Activated T-cell treated with anti-CD3 and anti-CD28 coated beads for 4 hours (primary cell): ENCODE measurements around the gene ANP32A.

Source experiments
- DNase-seq: peaks from one replicate; pipeline ENCODE4 v3.0.0-alpha.2; 2020

Gene ANP32A

GRCh38 chr15:68743256-68743655, 77.4 kb downstream of the ANP32A start:
- no peak for DNase-seq

GRCh38 chr15:68739390-68740080, 81.2 kb downstream of the ANP32A start:
- no peak for DNase-seq

GRCh38 chr15:68735610-68736009, 85.1 kb downstream of the ANP32A start:
- DNase-seq = no peak

GRCh38 chr15:68734881-68735280, 85.8 kb downstream of the ANP32A start:
- DNase-seq = no peak

GRCh38 chr15:68734352-68734751, 86.3 kb downstream of the ANP32A start:
- no peak for DNase-seq

- no peak for DNase-seq
Observed at GRCh38 chr15:68733666-68734065, 87.0 kb downstream of the ANP32A start.

GRCh38 chr15:68732451-68732850, 88.2 kb downstream of the ANP32A start:
- DNase-seq = no peak

- DNase-seq = no peak
Observed at GRCh38 chr15:68730976-68731897, 89.5 kb downstream of the ANP32A start.

- DNase-seq = no peak
Observed at GRCh38 chr15:68730471-68730919, 90.2 kb downstream of the ANP32A start.

- no peak for DNase-seq
Observed at GRCh38 chr15:68729789-68730411, 90.8 kb downstream of the ANP32A start.
